Esophagus squamous epithelium (tissue), 5 donors: Measurements from ENCODE around the gene SMPDL3A. TPM values are rescaled to one million over a fixed set of nuclear protein-coding genes. Genes with fewer than 3 reads are reported as not detected.

ENCODE experiments used
- DNase-seq: peaks from one replicate; lab custom pipeline; 2025; lab: John Stamatoyannopoulos, UW
- H3K27ac ChIP-seq, 4 donors: fragments of 200-600 bp; sonication (generic); one replicate each; pipeline ENCODE4 v1.5.1; 2016 to 2019; ENCODE audit warnings: mild to moderate bottlenecking in 1 of 4
- H3K27me3 ChIP-seq, 4 donors: fragments of 200-600 bp; sonication (generic); 1 replicate in 3 of 4; 2 replicates in 1 of 4; pipeline versions ENCODE4 v1.5.1 to v1.6.0; 2017 to 2021; ENCODE audit warnings: antibody characterized with exemption in 1 of 4
- H3K36me3 ChIP-seq, 3 donors: fragments of 200-600 bp; sonication (generic); one replicate each; pipeline ENCODE4 v1.5.1; 2016 to 2019
- H3K4me1 ChIP-seq, 3 donors: fragments of 200-600 bp; sonication (generic); one replicate each; pipeline ENCODE4 v1.5.1; 2017 to 2019
- H3K4me3 ChIP-seq, 4 donors: fragments of 200-600 bp; sonication (generic); 1 replicate in 3 of 4; 2 replicates in 1 of 4; pipeline ENCODE4 v1.5.1; 2016 to 2019; ENCODE audit warnings: mild to moderate bottlenecking in 2 of 4, moderate library complexity in 1 of 4
- H3K9me3 ChIP-seq, 3 donors: fragments of 200-600 bp; sonication (generic); one replicate each; pipeline ENCODE4 v1.5.1; 2016 to 2019
- POLR2A ChIP-seq, 4 donors: fragments of 450-650 bp; IDR thresholded peaks; one replicate each; pipeline ENCODE4 v1.6.1; 2017; ENCODE audit warnings: antibody characterized with exemption in 4 of 4, mild to moderate bottlenecking in 4 of 4, moderate library complexity in 3 of 4
- WGBS, 2 donors: methylation state at CpG; one replicate each; pipeline ENCODE4 v1.1.5; 2018; 5-methylcytosine and 5-hydroxymethylcytosine counted together
- intact Hi-C: fragments of 100-400 bp; cut with DNase I; formaldehyde crosslinking; loops from one replicate; pipeline ENCODE4 v1.15.0; 2022
- small RNA-seq, 4 donors: library from RNA; depleted of rRNA; stranded (forward); fragments of <200 nt; gene quantifications; one replicate each; pipeline ENCODE3, GENCODE V24; 2016
- total RNA-seq, 4 donors: library from RNA; depleted of rRNA; stranded (reverse); fragments of >200 nt; gene quantifications; one replicate each; pipeline ENCODE4 v1.1.0, GENCODE V29; 2016
- TF ChIP-seq, protein P1 (sequence below), 6 experiments: fragments of 450-650 bp in 4 of 6; fragments of 200-600 bp in 2 of 6; sonication (generic) in 2 of 6; IDR thresholded peaks; one replicate each; pipeline ENCODE4 v1.5.1; 2016 to 2019; ENCODE audit warnings: antibody characterized with exemption in 6 of 6, mild to moderate bottlenecking in 4 of 6, moderate library complexity in 4 of 6
- donor health status: DM: yes; HTN: yes; CAD: no.

SMPDL3A gene
- total RNA-seq, 4 donors from 2014 or later: 15.4 to 21.7 (median 16.6) TPM

DNA sequence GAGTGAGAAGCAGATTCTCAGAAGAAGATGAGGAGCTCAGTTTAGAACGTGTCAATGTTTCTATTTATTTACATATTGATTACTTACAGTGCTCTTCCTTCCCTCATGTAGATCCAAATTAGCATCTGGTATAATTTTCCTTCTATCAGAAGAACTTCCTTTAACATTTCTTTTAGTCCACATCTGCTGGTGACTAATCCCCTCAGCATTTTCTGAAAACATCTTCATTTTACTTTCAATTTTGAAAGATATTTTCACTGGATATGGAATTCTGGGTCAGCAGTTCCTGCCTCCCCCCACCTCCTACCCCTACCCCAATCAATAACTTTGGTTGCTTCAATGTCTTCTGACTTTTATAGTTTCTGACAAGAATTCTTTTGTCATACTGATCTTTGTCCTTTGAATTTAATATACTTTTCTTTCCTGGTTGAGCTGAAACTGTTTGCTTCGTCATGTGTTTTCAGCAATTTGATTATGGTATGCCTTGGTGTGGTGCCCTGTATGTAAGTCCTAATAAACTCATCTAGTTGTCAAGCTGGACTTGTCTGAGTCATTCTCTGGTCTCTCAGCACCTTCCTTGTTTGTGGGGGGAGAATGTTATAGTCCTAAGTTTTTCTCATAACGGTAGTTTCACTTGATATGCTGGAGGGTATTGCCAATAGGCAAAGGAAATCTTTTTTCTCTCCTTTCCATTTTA, 57.0 kb downstream of the SMPDL3A start:
- Histone ChIP-seq H3K27me3 (no peaks in the 10 kb centered on the region), H3K4me3 (no peak overlapping the region), H3K4me1 (no peaks in the 10 kb centered on the region), H3K9me3 (no peaks in the 10 kb centered on the region), H3K27ac (peak overlapping the region in 1 of 4 donors; percentile 10), H3K36me3 (no peaks in the 10 kb centered on the region)
- 60 to 63% methylated on average over 3 of the region's 3 CpGs for WGBS, 2 donors
- intact Hi-C loops: no loop called here
- DNase-seq: no peak
- TF ChIP-seq, protein P1, sequence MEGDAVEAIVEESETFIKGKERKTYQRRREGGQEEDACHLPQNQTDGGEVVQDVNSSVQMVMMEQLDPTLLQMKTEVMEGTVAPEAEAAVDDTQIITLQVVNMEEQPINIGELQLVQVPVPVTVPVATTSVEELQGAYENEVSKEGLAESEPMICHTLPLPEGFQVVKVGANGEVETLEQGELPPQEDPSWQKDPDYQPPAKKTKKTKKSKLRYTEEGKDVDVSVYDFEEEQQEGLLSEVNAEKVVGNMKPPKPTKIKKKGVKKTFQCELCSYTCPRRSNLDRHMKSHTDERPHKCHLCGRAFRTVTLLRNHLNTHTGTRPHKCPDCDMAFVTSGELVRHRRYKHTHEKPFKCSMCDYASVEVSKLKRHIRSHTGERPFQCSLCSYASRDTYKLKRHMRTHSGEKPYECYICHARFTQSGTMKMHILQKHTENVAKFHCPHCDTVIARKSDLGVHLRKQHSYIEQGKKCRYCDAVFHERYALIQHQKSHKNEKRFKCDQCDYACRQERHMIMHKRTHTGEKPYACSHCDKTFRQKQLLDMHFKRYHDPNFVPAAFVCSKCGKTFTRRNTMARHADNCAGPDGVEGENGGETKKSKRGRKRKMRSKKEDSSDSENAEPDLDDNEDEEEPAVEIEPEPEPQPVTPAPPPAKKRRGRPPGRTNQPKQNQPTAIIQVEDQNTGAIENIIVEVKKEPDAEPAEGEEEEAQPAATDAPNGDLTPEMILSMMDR (IDR thresholded peaks at IDR 0.05): no peak
- no peak for TF ChIP-seq POLR2A (IDR thresholded peaks at IDR 0.05)

DNA sequence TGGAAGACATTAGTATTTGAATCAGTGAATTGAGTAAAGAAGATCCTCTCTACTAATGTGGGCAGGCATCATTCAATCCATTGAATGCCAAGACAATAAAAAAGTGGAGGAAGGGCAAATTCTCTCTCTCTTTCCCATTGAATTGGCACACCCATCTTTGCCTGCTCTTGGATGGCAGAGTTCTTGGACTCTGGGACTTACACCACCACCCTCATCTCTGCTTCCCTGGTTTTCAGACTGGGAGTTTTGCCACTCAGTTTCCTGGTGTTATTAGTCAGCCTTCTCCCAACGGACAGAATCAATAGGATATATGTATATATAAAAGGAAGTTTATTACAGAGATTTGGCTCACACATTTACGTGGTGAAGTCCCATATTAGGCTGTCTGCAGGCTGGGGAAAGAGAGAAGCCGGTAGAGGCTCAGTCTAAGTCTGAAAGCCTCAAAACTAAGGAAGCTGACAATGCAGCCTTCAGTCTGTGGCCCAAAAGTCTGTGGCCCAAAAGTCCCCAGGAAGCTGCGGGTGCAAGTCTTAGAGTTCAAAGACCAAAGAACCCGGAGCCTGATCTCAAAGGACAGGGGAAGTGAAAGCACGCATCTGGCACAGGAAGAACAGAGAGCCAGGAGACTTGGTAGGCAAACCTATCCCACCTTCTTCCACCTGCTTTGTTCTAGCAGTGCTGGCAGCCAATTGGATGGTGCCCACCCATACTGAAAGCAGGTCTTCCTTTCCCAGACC, 64.4 kb downstream of the SMPDL3A start:
- TF ChIP-seq, protein P1 (IDR thresholded peaks at IDR 0.05): no peak
- no peak for TF ChIP-seq POLR2A (IDR thresholded peaks at IDR 0.05)
- no peak for DNase-seq
- no peaks in the 10 kb centered on the region for H3K36me3 ChIP-seq
- no peaks in the 10 kb centered on the region for H3K27me3 ChIP-seq
- no peaks in the 10 kb centered on the region for H3K4me1 ChIP-seq
- intact Hi-C loops: no loop called here
- H3K4me3 ChIP-seq: no peak overlapping the region
- H3K9me3 ChIP-seq: no peaks in the 10 kb centered on the region
- H3K27ac ChIP-seq: no peak overlapping the region
- WGBS, 2 donors: 58 to 66% methylated on average over 6 of the region's 6 CpGs

Small RNA genes within 50 kb of the gene (small RNA-seq; reads per million reads assigned to genes)
- gene RN7SL564P: 0 to 0.07 (median 0) reads per million in 4 donors

Other genes with a start within 250 kb of the SMPDL3A start
- gene PKIB, start 178.9 kb upstream of the SMPDL3A start, total RNA-seq: 1 to 10 TPM in 3 of 4 donors, under 1 TPM in 1; 0.26 to 6.7 (median 3.2) TPM
- not detected for gene FABP7, start 9.5 kb upstream of the SMPDL3A start, total RNA-seq
- gene CLVS2, start 207.0 kb downstream of the SMPDL3A start, total RNA-seq: under 1 TPM in 1 of 4 donors, not detected in 3; under 0.01 TPM